Loucy (cell line): ENCODE data around the gene HIRIP3.

ENCODE experiments used
- H2AFZ ChIP-seq: fragments of 200-600 bp; sonication (generic); 2 replicates; pipeline ENCODE4 v1.6.0; 2016; ENCODE audit warnings: antibody characterized with exemption, mild to moderate bottlenecking, low read length, moderate library complexity
- H3F3A ChIP-seq: fragments of 200-600 bp; 2 replicates; pipeline ENCODE4 v1.6.0; 2016; ENCODE audit warnings: antibody characterized with exemption, low read depth, mild to moderate bottlenecking
- H3K27me3 ChIP-seq: fragments of 200-600 bp; sonication (generic); 2 replicates; pipeline ENCODE4 v1.6.1; 2014; ENCODE audit warnings: low read length, mild to moderate bottlenecking; ENCODE audit not compliant: insufficient read depth, poor library complexity, severe bottlenecking
- H3K36me3 ChIP-seq: fragments of 200-600 bp; sonication (generic); 2 replicates; pipeline ENCODE4 v1.6.1; 2016; ENCODE audit warnings: low read length; ENCODE audit not compliant: insufficient read depth
- H3K4me1 ChIP-seq: fragments of 200-600 bp; sonication (generic); 2 replicates; pipeline ENCODE4 v1.5.1; 2014; ENCODE audit warnings: low read length, mild to moderate bottlenecking; ENCODE audit not compliant: insufficient read depth, poor library complexity, severe bottlenecking
- H3K4me2 ChIP-seq: fragments of 200-600 bp; sonication (generic); 2 replicates; pipeline ENCODE4 v1.6.0; 2014; ENCODE audit warnings: antibody characterized with exemption, low read length, low read depth, mild to moderate bottlenecking; ENCODE audit not compliant: poor library complexity, severe bottlenecking
- H3K4me3 ChIP-seq: fragments of 200-600 bp; sonication (generic); 2 replicates; pipeline ENCODE4 v1.5.1; 2014; ENCODE audit warnings: low read length, mild to moderate bottlenecking, mixed read lengths; ENCODE audit not compliant: poor library complexity, severe bottlenecking
- H3K79me2 ChIP-seq: fragments of 200-600 bp; sonication (generic); 2 replicates; pipeline ENCODE4 v1.6.1; 2014; ENCODE audit warnings: low read length; ENCODE audit not compliant: insufficient read depth
- H3K9ac ChIP-seq: fragments of 200-600 bp; sonication (generic); 2 replicates; pipeline ENCODE4 v1.6.0; 2014; ENCODE audit warnings: mild to moderate bottlenecking, low read depth, low read length, moderate library complexity; ENCODE audit not compliant: poor library complexity, severe bottlenecking
- H3K9me2 ChIP-seq: fragments of 200-600 bp; sonication (generic); replicated peaks from 2 replicates; pipeline ENCODE4 v1.6.1; 2016; ENCODE audit warnings: low read depth, low read length, mixed read lengths
- H3K9me3 ChIP-seq: fragments of 200-600 bp; sonication (generic); 2 replicates; pipeline ENCODE4 v1.6.1; 2014; ENCODE audit warnings: mild to moderate bottlenecking, antibody characterized with exemption, low read length, low read depth; ENCODE audit not compliant: insufficient read depth
- H4K20me1 ChIP-seq: fragments of 200-600 bp; sonication (generic); 2 replicates; pipeline ENCODE4 v1.6.0; 2014; ENCODE audit warnings: antibody characterized with exemption, low read length, mild to moderate bottlenecking; ENCODE audit not compliant: insufficient read depth, poor library complexity, severe bottlenecking
- EZH2phosphoT487 ChIP-seq: fragments of 200-600 bp; IDR thresholded peaks from 2 replicates; pipeline ENCODE4 v1.6.1; 2018; ENCODE audit warnings: antibody characterized with exemption, mild to moderate bottlenecking, moderate library complexity, borderline replicate concordance
- TF ChIP-seq, protein P1 (sequence below): fragments of 200-600 bp; sonication (generic); conservative IDR thresholded peaks from 2 replicates; pipeline ENCODE4 v1.5.1; 2014; ENCODE audit warnings: mild to moderate bottlenecking, antibody characterized with exemption, low read length

The HIRIP3 gene

DNA sequence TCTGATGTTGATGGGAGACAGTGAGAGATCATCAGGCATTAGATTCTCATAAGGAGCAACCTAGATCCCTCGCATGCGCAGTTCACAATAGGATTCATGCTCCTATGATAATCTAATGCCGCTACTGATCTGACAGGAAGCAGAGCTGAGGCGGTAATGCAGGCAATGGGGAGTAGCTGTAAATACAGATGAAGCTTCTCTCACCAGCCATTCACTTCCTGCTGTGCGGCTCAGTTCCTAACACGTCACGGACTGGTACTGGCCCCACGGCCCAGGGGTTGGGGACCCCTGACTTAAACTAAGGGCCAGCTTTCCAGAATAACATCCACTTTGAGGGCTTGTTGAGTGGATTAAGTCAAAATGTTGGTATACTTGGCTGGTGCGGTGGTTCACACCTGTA is 36.1 kb downstream of the HIRIP3 start:
- Histone ChIP-seq H3K27me3 (no peaks in the 10 kb centered on the region), H3K79me2 (peaks cover 6% of the 10 kb centered on the region), H3K4me1 (peaks cover 19% of the 10 kb centered on the region), H3K9me2 (no peaks in the 10 kb centered on the region), H2AFZ (no peak overlapping the region), H4K20me1 (no peaks in the 10 kb centered on the region), H3K9ac (no peak overlapping the region), H3K9me3 (no peaks in the 10 kb centered on the region), H3K4me3 (no peak overlapping the region), H3F3A (no peaks in the 10 kb centered on the region), H3K36me3 (no peaks in the 10 kb centered on the region), H3K4me2 (no peak overlapping the region)
- no peak for TF ChIP-seq EZH2phosphoT487
- TF ChIP-seq, protein P1, sequence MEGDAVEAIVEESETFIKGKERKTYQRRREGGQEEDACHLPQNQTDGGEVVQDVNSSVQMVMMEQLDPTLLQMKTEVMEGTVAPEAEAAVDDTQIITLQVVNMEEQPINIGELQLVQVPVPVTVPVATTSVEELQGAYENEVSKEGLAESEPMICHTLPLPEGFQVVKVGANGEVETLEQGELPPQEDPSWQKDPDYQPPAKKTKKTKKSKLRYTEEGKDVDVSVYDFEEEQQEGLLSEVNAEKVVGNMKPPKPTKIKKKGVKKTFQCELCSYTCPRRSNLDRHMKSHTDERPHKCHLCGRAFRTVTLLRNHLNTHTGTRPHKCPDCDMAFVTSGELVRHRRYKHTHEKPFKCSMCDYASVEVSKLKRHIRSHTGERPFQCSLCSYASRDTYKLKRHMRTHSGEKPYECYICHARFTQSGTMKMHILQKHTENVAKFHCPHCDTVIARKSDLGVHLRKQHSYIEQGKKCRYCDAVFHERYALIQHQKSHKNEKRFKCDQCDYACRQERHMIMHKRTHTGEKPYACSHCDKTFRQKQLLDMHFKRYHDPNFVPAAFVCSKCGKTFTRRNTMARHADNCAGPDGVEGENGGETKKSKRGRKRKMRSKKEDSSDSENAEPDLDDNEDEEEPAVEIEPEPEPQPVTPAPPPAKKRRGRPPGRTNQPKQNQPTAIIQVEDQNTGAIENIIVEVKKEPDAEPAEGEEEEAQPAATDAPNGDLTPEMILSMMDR: no peak

DNA sequence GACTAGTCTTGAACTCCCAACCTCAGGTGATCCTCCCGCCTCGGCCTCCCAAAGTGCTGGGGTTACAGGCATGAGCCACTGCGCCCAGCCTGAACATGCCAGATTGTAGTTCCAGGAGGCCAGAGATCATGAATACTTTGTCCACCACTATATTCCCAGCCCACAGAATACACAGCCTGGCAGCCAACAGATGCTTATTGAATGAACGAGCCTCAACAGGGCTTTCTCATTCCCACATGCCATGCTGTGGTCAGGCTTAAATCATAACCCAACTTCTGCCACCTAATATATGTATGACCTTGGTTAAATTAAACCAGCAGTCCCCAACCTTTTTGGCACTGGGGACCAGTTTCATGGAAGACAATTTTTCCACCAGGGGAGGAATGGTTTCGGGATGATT is 36.7 kb downstream of the HIRIP3 start:
- H3K4me1 ChIP-seq: peaks cover 19% of the 10 kb centered on the region
- no peaks in the 10 kb centered on the region for H3K9me3 ChIP-seq
- no peaks in the 10 kb centered on the region for H3K36me3 ChIP-seq
- no peak overlapping the region for H3K4me3 ChIP-seq
- no peaks in the 10 kb centered on the region for H4K20me1 ChIP-seq
- H3K9me2 ChIP-seq: no peaks in the 10 kb centered on the region
- H3K9ac ChIP-seq: no peak overlapping the region
- peaks cover 6% of the 10 kb centered on the region for H3K79me2 ChIP-seq
- H3K27me3 ChIP-seq: no peaks in the 10 kb centered on the region
- H3K4me2 ChIP-seq: no peak overlapping the region
- no peaks in the 10 kb centered on the region for H3F3A ChIP-seq
- TF ChIP-seq, protein P1: no peak
- no peak for TF ChIP-seq EZH2phosphoT487
- H2AFZ ChIP-seq: no peak overlapping the region

DNA sequence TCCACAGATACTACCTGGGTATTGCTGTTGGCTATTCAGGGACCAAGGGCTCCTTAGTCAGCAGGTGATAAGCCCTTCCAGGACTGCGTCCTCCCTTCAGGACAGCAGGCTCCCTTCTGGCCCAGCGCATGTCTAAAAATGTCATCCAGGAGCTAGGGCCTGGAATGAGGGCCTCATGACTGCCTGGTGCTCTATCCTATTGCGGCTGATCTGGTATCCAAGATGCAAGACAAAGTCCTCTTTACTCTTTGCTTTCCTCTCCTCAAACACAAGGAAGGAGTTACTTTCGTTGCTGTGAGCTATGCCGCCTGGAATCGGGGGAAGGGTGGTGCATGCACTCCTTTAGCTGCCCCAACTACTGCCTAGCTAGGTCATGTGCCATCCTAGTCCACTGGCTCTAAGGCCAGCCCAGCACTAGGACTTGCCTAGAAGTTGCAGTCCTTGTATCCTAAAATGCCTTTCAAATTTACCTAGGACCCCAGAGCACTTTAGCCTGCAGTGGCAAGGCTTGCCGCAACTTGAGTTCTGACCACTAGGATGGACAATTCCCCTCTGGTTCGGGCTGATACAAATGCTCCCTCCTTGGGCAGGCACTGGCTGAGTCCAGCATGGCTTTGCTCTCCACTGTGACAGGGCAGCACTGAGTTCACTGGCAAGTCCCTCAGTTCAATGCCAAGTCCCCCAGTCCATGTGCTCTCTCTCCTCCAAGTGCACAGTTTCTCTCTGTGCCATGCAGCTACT is 43.6 kb downstream of the HIRIP3 start:
- Histone ChIP-seq H4K20me1 (no peaks in the 10 kb centered on the region), H3K9ac (no peak overlapping the region), H2AFZ (no peak overlapping the region), H3K79me2 (no peaks in the 10 kb centered on the region), H3F3A (no peaks in the 10 kb centered on the region), H3K27me3 (no peaks in the 10 kb centered on the region), H3K4me2 (no peak overlapping the region), H3K4me1 (no peaks in the 10 kb centered on the region), H3K4me3 (no peak overlapping the region), H3K9me2 (no peaks in the 10 kb centered on the region), H3K36me3 (no peaks in the 10 kb centered on the region), H3K9me3 (no peaks in the 10 kb centered on the region; the same call in 1 of the 2 replicates)
- TF ChIP-seq EZH2phosphoT487: no peak
- TF ChIP-seq, protein P1: no peak
